ENCODE results near the gene KRTAP2-1.

DNA sequence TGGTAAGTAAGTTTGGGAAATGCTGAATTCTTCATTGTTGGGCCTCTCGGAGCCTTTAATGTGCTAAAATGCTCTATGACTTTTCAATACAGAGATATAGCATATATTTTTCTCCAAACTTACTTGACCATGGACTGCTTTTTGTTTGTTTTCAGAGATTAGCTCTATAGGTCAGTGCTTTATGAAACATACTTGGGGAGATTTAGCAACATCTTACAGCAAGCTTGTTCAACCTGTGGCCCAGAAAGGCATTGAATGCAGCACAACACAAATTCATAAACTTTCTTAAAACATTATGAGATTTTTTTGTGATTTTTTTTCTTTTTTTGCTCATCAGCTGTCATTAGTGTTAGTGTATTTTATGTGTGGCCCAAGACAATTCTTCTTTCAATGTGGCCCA, 37.2 kb downstream of the KRTAP2-1 start:
- TF ChIP-seq, protein P1, sequence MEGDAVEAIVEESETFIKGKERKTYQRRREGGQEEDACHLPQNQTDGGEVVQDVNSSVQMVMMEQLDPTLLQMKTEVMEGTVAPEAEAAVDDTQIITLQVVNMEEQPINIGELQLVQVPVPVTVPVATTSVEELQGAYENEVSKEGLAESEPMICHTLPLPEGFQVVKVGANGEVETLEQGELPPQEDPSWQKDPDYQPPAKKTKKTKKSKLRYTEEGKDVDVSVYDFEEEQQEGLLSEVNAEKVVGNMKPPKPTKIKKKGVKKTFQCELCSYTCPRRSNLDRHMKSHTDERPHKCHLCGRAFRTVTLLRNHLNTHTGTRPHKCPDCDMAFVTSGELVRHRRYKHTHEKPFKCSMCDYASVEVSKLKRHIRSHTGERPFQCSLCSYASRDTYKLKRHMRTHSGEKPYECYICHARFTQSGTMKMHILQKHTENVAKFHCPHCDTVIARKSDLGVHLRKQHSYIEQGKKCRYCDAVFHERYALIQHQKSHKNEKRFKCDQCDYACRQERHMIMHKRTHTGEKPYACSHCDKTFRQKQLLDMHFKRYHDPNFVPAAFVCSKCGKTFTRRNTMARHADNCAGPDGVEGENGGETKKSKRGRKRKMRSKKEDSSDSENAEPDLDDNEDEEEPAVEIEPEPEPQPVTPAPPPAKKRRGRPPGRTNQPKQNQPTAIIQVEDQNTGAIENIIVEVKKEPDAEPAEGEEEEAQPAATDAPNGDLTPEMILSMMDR (IDR thresholded peaks at IDR 0.05), result no peak
- no peak for TF ChIP-seq POLR2A (IDR thresholded peaks at IDR 0.05)
